Transverse colon (tissue), 4 donors: ENCODE measurements around the gene DNAJB8. TPM values are rescaled to one million over a fixed set of nuclear protein-coding genes. Genes with fewer than 3 reads are reported as not detected.

Source experiments
- DNase-seq: peaks from one replicate; pipeline ENCODE4 v3.0.0-alpha.2; 2019
- H3K27ac ChIP-seq, 4 donors: fragments of 200-600 bp; sonication (generic); 2 replicates each; pipeline ENCODE4 v1.5.1; 2016 to 2018; ENCODE audit warnings: inconsistent platforms in 4 of 4
- H3K27me3 ChIP-seq: fragments of 200-600 bp; sonication (generic); 2 replicates; pipeline ENCODE4 v1.5.1; 2017; ENCODE audit warnings: inconsistent platforms
- H3K36me3 ChIP-seq, 4 donors: fragments of 200-600 bp; sonication (generic); 2 replicates each; pipeline ENCODE4 v1.5.1; 2017 to 2019; ENCODE audit warnings: inconsistent platforms in 4 of 4
- H3K4me1 ChIP-seq, 4 donors: fragments of 200-600 bp; sonication (generic); 2 replicates each; pipeline ENCODE4 v1.5.1; 2017 to 2020; ENCODE audit warnings: inconsistent platforms in 4 of 4
- H3K4me3 ChIP-seq, 4 donors: fragments of 200-600 bp; sonication (generic); 1 replicate in 1 of 4; 2 replicates in 3 of 4; pipeline versions ENCODE4 v1.5.1 to v1.6.1; 2017 to 2019; ENCODE audit warnings: inconsistent platforms in 4 of 4
- H3K9me3 ChIP-seq, 2 donors: fragments of 200-600 bp; sonication (generic); 2 replicates each; pipeline ENCODE4 v1.5.1; 2017 to 2019; ENCODE audit warnings: inconsistent platforms in 2 of 2
- CTCF ChIP-seq, 5 experiments: fragments of 200-600 bp in 3 of 5; fragments of 450-650 bp in 2 of 5; sonication (generic) in 3 of 5; IDR thresholded peaks; 1 replicate in 2 of 5; 2 replicates in 3 of 5; pipeline ENCODE4 v1.5.1; 2016 to 2017; ENCODE audit warnings: antibody characterized with exemption in 5 of 5, inconsistent platforms in 3 of 5, mild to moderate bottlenecking in 2 of 5, moderate library complexity in 1 of 5
- EP300 ChIP-seq: sonication (generic); formaldehyde crosslinking; IDR thresholded peaks from one replicate; pipeline ENCODE4 v1.6.1; 2017; ENCODE audit warnings: antibody characterized with exemption, low read depth
- POLR2A ChIP-seq: fragments of 450-650 bp; IDR thresholded peaks from one replicate; pipeline ENCODE4 v1.6.1; 2016; ENCODE audit warnings: antibody characterized with exemption, mild to moderate bottlenecking, moderate library complexity
- POLR2AphosphoS5 ChIP-seq, 3 donors: sonication (generic); formaldehyde crosslinking; IDR thresholded peaks; one replicate each; pipeline ENCODE4 v1.6.1; 2016; ENCODE audit warnings: antibody characterized with exemption in 3 of 3
- WGBS, 2 donors: methylation state at CpG; one replicate each; pipeline ENCODE4 v1.1.5; 2018; ENCODE audit warnings: low coverage in 1 of 2; 5-methylcytosine and 5-hydroxymethylcytosine counted together
- in situ Hi-C, 4 donors: fragments of 200-750 bp; cut with MboI; loops; one replicate each; pipeline versions ENCODE4 v1.15.0 to v1.15.1; 2017; ENCODE audit warnings: low sequenced_read_pairs in 3 of 4, low pct_ligation_motif_present in 1 of 4, low pct_unique_long_range_greater_than_20kb in 1 of 4
- intact Hi-C: fragments of 100-400 bp; cut with DNase I; formaldehyde crosslinking; loops from one replicate; pipeline ENCODE4 v1.15.1; 2023; ENCODE audit warnings: low total_unique reads
- total RNA-seq, 4 donors: library from RNA; depleted of rRNA; stranded (reverse); fragments of >200 nt; gene quantifications; one replicate each; pipeline ENCODE4 v1.1.0, GENCODE V29; 2016

The DNAJB8 gene
- total RNA-seq, 4 donors from 2014 or later = not detected

- no peaks in the 10 kb centered on the region for H3K9me3 ChIP-seq
- no peak overlapping the region for H3K4me3 ChIP-seq
- DNase-seq = no peak
- H3K36me3 ChIP-seq = no peaks in the 10 kb centered on the region
- H3K27me3 ChIP-seq = peaks cover 31% of the 10 kb centered on the region
- intact Hi-C loops (no loop called here), in situ Hi-C loops (no loop called here)
- no peaks in the 10 kb centered on the region for H3K4me1 ChIP-seq
- WGBS, 2 donors = 67% methylated on average over 6 of the region's 6 CpGs; no CpG with 5 or more reads in 1 of the 2 donors
- H3K27ac ChIP-seq = no peak overlapping the region
- TF ChIP-seq POLR2A = no peak
- TF ChIP-seq CTCF (IDR thresholded peaks at IDR 0.05) = peak in 3 of 5 experiments; percentile 5 to 31 (median 27)
Measured at GRCh38 chr3:128438488-128439072, 28.1 kb downstream of the DNAJB8 start.

- Histone ChIP-seq H3K27me3 (peaks cover 54% of the 10 kb centered on the region), H3K4me3 (no peak overlapping the region), H3K36me3 (no peaks in the 10 kb centered on the region), H3K27ac (no peak overlapping the region), H3K9me3 (no peaks in the 10 kb centered on the region), H3K4me1 (peaks cover 5 to 12% (median 9%) of the 10 kb centered on the region in 4 donors)
- intact Hi-C loops = no loop called here
- TF ChIP-seq EP300 (no peak), CTCF (IDR thresholded peaks at IDR 0.05) (no peak), POLR2AphosphoS5 (IDR thresholded peaks at IDR 0.05) (no peak), POLR2A (no peak)
- in situ Hi-C loops = no loop called here
- DNase-seq = no peak
- 67 to 83% methylated on average over 1 to 3 of the region's 3 CpGs for WGBS, 2 donors
Measured at GRCh38 chr3:128436214-128436613, 30.5 kb downstream of the DNAJB8 start.

- in situ Hi-C loops = no loop called here
- DNase-seq = no peak
- H3K27me3 ChIP-seq = peaks cover 61% of the 10 kb centered on the region
Measured at GRCh38 chr3:128435561-128435960, 31.1 kb downstream of the DNAJB8 start.

GRCh38 chr3:128435058-128435457, 31.6 kb downstream of the DNAJB8 start:
- H3K27ac ChIP-seq = no peak overlapping the region
- TF ChIP-seq POLR2AphosphoS5 (IDR thresholded peaks at IDR 0.05) = no peak
- no peak for TF ChIP-seq POLR2A
- TF ChIP-seq EP300 = no peak
- no peak for TF ChIP-seq CTCF (IDR thresholded peaks at IDR 0.05)
- in situ Hi-C loops = no loop called here
- H3K4me3 ChIP-seq = no peak overlapping the region
- no peak for DNase-seq
- peaks cover 5 to 12% (median 9%) of the 10 kb centered on the region in 4 donors for H3K4me1 ChIP-seq
- no peaks in the 10 kb centered on the region for H3K9me3 ChIP-seq
- H3K36me3 ChIP-seq = no peaks in the 10 kb centered on the region
- intact Hi-C loops = no loop called here
- peaks cover 66% of the 10 kb centered on the region for H3K27me3 ChIP-seq
- WGBS, 2 donors = 68 to 76% methylated on average over 2 to 5 of the region's 6 CpGs

More at GRCh38 chr3:128435561-128435960, 31.1 kb downstream of the DNAJB8 start:
- Histone ChIP-seq H3K36me3 (no peaks in the 10 kb centered on the region), H3K9me3 (no peaks in the 10 kb centered on the region), H3K4me1 (peaks cover 5 to 12% (median 9%) of the 10 kb centered on the region in 4 donors), H3K27ac (no peak overlapping the region), H3K4me3 (no peak overlapping the region)
- TF ChIP-seq POLR2A = no peak
- no peak for TF ChIP-seq POLR2AphosphoS5 (IDR thresholded peaks at IDR 0.05)
- 79% methylated on average over 5 of the region's 5 CpGs; no CpG with 5 or more reads in 1 of the 2 donors for WGBS, 2 donors
- intact Hi-C loops = no loop called here

- intact Hi-C loops = loop anchor here (5.0 kb wide), 1 partner anchor 63 kb away; no protein-coding TSS in a partner anchor
- Histone ChIP-seq H3K27me3 (peaks cover 64% of the 10 kb centered on the region), H3K4me3 (no peak overlapping the region), H3K27ac (no peak overlapping the region), H3K9me3 (no peaks in the 10 kb centered on the region), H3K4me1 (peaks cover 5 to 12% (median 9%) of the 10 kb centered on the region in 4 donors), H3K36me3 (no peaks in the 10 kb centered on the region)
- 60 to 73% methylated on average over 1 to 2 of the region's 2 CpGs for whole genome bisulfite sequencing, 2 donors
- DNase-seq = no peak
- in situ Hi-C loops = no loop called here
- TF ChIP-seq CTCF (IDR thresholded peaks at IDR 0.05) (no peak), POLR2A (no peak)
Measured at GRCh38 chr3:128434524-128434923, 32.2 kb downstream of the DNAJB8 start.
